GM18511 (cell line): ENCODE data around the gene MANEAL.

Experiments
- ATAC-seq: cut with Tn5 transposase; IDR thresholded peaks from one replicate; pipeline ENCODE4 v1.9.1; 2021; ENCODE audit warnings: mild to moderate bottlenecking, moderate library complexity; ENCODE audit not compliant: unreplicated experiment

MANEAL gene

DNA sequence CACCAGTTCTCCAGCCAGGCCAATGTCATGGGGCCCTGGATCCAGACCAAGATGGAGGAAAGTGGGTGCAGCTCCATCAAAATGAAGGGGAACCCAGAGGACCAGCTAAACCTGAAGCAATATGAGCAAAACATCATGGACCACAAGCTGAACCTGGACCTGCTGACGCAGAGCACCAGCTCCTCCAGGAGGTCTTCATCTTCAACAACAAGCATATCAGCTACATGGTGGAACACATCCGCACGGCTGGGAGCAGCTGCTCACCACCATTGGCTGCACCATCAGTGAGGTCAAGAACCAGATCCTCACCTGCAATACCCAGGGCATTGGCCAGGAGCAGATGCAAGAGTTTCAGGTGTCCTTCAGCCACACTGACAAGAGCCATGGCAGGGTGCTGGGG lies 15.0 kb upstream of the MANEAL start:
- no peak for ATAC-seq

DNA sequence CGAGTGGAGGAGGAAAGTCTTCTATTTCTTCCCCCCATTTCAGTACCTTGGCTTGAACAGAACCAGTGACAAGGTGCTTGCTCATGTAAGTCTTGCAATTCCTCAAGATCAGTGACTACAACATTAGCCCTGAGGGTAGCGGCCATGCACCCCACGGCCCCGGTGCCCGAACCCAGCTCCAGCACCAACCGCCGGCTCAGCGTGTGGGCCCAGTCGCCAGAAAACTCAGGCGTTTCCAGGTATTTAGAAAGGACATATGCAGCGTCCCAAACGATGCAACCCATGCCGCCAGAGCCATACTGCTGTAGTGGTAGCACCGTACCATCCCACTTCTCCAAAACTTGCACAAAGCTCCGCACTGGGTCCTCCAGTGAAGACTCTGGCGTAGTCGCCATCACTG lies 11.2 kb upstream of the MANEAL start:
- no peak for ATAC-seq

DNA sequence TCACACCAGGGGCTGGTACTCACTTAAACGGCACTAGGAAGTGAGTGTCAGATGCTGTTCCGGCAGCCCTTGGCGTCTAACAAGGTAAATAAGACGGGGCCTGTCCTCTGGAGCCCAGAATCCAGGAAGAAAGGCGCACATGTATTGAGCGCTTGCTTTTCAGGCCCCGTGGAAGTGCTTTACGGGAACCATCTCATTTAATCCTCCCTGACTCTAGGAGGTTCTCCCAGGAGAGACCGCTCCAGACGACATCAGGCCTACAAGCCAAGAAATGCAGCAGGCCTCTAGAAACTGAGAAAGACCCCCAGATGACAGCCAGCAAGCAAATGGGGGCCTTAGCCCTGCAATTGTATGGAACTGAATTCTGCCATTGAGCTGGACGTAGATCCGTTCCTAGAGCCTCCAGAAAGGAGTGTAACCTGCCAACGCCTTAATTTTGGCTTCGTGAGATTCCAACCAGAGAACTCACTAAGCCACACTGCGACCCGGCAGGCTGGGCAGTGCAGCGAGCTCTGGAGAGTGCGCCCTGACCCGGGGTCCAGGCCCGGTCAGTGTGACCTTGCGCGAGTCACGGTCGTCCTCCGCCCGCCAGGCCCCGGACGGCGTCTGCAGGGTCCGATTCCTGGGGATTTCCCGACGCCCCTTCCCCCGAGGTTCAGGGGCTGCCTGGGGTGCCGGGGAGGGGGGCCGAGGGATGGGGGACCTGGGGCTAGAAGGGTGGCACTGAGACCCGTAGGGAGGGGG lies 532 bp upstream of the MANEAL start:
- ATAC-seq, result no peak

DNA sequence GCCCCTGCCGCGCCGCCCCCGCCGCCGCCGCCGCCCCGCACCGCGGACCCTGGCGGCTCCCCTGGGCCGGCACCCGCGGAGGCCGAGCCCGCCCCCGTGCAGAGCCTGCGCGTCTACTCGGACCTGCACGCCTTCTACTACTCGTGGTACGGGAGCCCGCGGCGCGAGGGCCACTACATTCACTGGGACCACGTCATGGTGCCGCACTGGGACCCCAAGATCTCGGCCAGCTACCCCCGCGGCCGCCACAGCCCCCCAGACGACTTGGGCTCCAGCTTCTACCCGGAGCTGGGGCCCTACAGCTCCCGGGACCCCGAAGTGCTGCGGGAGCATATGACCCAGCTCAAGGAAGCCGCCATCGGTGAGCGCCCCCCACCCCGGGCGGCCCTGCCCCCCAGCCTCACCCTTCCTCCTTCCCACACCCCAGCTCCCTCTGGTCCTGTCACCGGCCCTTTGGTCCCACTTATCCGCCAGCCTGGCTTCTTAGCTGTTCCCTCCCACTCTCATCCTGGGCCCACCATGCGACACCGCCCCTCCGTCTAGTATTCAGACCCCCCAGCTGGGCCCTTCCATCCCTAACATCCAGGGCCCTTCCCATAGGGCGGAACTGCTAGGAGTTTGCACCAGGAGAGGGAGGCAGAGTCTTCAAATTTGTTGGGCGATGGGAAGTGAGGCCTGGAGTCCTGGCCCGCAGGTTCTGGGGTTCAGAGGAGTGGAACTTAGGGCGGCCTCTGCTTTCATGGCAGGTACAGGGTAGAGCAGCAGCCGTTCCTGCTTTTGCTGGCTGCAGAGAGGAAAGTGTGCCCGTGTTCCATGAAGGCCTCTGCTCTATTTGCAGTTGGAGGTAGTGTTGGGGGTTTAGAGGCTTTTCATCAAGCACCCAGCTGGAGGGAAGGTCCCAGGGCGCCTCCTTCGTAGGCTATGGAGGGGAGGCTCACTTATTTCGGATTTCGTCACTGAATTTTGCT lies 1.0 kb downstream of the MANEAL start:
- ATAC-seq, result peak; percentile 29

DNA sequence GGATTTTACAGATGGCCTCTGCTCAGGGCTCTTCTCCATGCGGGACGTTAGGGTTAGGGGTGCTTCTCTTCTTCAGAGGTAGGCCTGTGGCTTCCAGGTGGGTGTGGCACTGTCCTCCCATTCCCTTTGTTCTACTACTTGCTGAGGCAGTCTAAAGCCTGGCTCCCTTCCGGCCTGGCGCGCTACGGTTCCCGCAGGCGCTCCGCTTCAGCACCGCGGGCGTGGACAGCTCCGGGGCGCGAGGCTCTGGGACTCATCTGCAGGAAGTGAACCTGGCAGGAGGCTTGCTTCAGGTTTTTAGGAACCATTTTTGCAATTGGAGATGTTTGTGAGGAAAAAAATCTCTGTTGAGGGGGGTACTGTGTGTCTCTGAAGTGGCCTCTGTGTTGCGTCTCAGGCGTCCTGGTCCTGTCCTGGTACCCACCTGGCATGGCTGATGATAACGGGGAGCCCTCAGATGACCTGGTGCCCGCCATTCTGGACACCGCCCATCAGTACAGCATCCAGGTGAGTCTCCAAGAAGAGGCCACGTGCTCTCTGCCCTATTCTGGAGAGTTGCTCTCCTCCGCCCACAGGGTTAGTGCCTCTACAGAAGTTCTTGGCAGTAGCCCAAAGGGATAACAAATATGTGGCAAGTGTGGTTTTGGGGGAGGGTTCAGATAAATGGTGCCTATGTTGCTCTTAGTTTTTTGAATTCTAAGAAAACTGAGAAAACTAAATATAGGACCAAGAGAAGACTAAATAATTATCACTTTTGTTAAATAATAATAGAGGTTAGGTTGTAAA lies 1.9 kb downstream of the MANEAL start:
- no peak for ATAC-seq

DNA sequence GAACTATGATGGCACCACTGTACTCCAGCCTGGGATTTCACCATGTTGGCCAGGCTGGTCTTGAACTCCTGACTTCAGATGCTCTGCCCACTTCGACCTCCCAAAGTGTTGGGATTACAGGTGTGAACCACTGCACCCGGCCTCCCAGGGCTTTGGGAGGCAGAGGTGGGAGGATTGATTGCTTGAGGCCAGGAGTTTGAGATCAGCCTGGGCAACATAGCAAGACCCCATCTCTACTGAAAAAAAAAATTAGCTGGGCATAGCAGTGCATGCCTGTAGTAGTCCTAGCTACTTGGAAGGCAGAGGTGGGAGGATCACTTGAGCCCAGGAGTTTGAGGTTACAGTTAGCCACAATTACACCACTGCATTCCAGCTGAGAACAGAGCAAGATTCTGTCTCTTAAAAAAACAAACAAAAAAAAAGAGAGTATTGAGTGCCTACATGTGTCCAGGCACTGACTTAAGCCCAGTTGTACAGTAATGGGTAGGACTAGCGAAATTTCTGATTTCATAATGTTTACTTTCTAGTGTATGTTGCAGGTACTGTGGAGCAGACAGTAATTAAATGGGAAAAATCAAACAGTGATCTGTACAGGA lies 4.2 kb downstream of the MANEAL start:
- no peak for ATAC-seq

DNA sequence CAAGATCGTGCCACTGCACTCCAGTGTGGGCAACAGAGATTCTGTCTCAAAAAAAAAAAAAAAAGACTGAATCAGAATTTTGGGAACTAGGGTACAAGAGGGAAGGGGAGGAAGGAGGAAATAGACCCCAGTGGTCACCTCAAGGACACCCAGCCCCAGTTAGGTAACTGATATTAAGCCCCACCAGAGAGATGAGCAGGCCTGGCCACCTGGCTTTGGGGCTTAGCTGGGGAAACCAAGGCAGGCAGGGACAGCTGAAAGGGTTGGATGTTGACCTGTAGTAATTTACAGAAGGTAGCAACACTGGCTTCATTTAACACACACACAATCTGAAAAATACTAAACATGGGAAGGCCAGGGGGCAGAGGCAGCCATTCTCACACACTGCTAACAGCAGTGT lies 8.8 kb downstream of the MANEAL start:
- ATAC-seq, result no peak

DNA sequence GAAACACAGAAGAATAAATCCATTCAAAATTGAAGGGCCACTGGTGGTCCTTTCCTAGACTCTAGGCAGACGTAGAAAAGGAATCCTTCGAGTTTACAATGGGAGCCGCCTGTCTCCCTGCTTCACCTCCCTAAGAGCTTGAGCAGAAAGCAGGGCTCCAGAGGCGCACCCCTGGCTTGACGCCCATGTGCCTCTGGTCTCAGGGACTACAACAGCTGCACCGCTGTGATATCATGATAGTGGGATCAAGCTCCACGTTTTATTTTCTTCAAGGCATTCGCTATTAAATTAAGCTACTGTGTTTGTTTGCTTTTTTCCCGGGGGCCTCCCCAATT lies 13.5 kb downstream of the MANEAL start:
- no peak for ATAC-seq

DNA sequence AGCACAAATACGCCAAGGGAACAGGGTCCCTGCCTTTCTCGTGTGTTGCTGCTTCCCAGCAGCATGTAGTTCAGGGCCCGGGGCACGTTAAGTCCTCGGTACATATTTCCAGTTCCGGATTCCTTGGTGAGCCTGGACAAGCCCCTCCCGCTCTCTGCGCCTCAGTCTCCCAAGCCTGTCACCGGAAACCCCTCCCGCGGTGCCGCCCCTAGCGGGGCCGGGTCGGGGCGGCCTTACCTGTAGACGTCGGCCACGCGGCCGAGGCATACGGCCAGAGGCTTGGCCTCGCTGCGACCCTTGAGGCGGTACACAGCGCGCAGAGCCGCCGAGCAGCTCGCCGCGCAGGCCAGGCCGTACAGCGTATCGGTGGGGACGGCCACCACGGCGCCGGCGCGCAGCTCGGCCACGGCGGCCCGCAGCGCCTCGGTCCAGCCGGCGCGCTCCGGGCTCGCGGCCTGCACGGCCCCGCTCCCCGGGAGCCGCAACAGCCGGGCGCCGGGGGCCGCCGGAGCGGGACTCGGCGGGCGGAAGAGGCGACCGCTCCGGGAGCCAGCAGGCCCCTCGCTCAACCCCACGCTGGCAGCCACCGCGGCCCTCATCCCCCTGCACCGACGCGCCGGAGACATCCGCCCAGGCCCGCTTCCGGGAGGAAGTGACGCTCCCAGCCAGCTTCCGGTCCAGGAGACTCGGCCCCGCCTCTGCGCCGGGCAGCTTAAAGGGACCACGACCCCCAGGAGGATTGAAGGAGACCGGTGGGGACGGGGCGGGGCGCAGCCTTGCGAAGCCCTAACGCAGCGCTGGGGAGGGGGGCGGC lies 14.1 kb downstream of the MANEAL start, which contains the start of the genes C1orf122 and YRDC:
TSS of gene C1orf122 (plus strand) at position 236 of the 814 bp plus-strand sequence. CDS start 615 bp downstream, outside the sequence.
TSS of gene YRDC (minus strand) at position 654 of the 814 bp plus-strand sequence. CDS start at position 626, 28 bp downstream.
- peak; percentile 89 for ATAC-seq

DNA sequence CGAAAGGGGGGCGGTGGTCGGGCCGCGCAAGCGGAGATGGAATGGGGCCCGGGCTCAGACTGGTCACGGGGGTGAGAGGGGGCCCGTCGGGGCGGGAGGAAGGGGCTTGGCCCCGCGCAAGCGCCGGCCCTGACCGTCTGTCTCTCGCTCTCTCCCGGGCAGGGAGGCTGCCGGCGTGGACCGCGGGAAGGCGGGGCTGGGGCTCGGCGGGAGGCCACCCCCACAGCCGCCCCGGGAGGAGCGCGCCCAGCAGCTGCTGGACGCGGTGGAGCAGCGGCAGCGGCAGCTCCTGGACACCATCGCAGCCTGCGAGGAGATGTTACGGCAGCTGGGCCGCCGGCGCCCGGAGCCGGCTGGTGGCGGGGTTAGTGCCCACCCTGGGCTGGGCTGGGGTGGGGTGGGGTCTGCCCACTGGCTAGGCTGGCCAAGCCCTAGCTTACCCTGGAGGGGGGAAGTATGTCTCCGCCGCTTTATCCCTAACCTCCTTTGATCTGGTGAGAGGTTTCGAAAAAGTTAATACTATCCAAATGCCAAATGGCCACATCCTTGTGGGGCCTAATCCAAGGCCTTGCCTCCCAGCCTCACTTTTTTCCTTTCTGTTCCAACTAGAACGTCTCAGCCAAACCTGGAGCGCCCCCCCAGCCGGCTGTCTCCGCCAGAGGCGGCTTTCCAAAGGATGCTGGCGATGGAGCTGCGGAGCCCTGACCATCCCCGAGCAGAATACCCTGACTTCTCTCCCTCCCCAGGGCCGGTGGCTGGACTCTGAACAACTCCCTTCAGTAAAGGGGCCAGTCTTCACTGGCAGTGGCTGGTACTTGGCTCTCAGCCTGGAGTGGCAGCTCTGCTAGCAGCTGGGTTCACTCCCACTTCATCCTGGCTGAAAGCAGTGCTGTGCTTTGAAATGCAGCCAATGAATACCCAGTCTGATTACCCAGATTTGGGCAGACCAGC lies 15.0 kb downstream of the MANEAL start:
- peak; percentile 53 for ATAC-seq

DNA sequence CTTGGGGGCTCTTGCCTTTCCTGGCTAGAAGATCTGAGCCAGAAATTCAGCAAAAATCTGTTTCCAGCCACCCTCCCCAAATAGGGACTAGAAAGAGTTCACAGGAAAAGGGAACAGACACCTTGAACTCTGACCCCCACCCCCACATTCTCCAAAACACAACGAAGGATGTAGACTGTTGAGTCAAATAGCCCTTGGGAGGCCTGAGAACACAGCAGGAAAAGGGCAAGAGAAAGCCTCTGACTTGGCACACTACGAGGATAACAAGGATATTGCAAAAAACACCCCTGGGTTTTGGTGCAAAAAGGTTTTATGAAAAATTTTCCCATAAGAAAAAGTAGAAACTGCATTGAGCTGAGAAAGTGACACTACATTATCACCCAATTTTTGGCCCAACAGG lies 16.3 kb downstream of the MANEAL start:
- no peak for ATAC-seq

DNA sequence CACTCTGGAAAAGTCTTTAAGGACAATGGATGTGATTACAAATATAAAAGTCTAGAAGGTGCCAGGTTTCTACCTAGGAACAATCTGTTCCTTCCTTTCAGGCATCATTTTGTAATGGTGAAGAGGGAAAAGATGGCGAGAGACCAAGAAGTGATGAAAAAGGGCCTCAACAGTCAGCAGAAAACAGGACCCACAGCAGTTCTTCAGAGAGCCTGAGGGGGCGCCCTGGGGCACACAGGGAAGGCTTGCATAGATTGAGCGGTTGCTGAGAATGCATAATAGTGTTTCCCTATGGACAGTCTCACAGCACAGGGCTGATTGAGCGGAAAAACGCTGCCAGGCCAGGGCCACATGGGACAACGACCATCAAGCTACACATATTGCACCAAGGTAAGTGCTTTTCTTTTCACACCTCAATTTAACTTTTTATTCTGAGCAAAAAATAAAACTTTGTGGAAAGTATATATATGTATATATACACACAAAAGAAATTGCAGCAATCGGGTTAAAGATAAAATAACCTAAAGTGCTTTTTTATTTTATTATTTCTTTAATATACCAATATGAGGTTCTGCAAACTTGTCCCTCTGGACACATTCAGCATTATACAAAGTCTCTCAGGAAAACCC lies 17.5 kb downstream of the MANEAL start:
- no peak for ATAC-seq

DNA sequence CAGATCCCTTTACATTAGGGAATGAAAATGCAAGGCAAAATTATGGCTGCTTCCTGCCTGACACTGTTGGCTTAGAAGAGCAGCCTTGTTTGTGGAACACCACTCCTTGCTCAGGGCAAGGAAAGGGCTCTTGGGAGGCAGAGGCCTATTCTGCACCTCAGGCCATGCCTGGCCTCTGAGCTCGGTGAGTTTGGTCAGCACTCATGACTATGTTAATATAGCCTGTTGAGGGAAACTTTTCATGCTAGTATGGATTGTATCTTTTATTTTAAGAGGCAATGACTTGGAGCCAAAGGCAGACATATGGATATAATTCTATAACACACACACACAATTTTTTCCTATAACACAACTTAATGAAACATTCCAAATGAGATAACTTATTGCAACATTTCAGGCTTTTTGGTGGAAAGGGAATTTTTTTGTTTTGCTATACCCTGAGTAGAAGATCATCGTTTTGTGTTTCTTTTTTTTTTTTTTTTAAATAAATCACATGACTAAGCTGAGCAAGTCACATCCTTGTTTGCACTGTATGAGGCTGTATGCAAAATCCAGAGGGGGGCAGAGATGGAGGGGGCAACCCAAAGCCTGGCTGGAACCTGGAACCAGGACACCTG lies 20.0 kb downstream of the MANEAL start:
- ATAC-seq, result no peak

DNA sequence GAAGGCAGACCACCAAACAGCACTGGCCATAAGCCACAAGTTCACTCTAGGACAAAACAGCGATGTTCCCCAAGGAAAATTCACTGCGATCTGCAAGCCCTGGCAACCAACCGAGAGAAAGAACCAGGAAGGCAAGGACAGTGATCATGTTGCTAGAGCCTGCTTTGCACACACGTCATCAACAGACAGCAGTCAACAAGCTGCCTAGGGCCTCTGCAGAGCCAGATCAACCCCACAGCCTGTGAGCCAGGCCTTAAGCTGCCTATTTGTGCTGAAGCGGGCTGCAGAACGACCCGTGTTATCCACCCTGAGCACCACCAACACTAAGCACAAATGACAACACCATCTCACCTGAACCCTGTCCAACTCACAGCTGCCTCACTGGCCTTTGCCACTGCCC lies 20.6 kb downstream of the MANEAL start:
- ATAC-seq, result no peak

DNA sequence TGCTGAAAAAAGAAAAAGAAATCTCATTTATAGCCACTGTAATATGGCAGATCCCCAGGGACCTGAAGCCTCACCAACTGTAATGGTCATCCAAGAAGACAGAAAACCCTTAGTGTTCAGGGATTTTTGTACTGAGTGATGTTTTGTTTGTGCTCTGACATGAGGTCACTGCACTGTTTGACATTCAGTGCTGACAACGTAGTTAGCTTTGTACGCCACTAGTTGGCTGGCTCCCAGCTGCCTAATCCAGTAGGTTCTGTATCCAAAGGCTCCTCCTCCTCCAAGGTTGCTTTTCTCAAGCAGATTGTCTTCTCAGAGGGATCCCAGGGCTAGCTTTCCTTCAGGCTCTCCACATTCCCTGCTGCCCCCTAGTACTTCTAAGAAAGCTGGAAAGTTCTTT lies 23.8 kb downstream of the MANEAL start:
- no peak for ATAC-seq

DNA sequence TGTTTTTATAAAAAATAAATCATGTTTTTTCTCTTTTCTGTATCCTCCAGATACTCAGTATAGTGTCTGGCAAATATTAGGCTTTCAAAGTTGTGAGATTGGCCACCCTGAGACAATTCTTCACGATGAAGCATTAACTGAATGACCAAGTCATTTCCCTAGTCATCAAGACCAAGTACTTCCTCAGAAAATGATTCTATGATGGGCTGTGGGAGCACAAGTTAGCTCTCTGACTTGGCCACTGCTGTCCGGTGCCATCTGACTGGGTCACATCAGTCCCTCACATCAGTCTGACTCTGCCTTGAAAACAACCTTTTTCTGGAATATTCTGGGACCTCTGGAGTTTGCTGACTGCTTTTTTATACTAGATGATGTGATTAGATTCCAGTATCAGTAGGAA lies 27.8 kb downstream of the MANEAL start:
- no peak for ATAC-seq

DNA sequence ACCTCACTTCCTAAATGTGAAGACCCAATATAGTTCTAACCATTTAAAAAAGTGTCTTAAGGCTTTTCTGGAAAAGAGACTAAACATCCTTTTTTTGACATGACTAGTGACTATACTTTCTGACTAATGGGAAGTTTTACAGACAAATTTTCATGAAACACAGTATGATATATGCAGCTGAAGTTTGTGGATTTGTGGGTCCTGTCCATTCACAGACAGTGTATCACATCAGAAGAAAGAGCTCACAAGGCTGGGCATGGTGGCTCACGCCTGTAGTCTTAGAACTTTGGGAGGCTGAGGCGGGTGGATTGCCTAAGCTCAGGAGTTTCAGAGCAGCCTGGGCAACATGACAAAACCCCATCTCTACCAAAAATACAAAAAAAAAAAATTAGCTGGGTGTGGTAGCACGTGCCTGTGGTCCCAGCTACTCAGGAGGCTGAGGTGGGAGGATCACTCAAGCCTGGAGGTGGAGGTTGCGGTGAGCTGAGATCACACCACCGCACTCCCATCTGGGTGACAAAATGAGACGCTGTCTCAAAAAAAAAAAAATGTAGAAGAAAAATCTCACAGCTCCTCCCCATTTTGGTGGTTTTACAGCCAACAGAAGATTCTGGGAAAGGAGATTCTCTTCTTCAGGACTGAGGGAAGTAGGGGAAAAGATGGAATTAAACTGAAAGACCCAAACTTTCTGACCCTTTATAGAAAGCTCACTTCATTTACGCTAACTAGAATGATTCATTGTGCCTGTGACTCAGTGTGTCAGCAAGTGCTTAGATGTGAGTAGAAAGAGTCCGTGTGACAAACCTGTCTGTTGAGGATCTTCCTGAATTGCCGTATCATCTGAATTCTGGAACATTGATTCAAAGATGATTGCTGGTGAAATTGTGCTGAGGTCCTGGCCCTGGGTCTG lies 29.5 kb downstream of the MANEAL start:
- no peak for ATAC-seq
